ENCODE measurements around the gene AGER. TPM values are rescaled to one million over a fixed set of nuclear protein-coding genes. Genes with fewer than 3 reads are reported as not detected.
"Not testable (repeated sequence)": the region's sequence is repeated elsewhere in the genome, so short reads cannot be mapped to it uniquely, and the experiment has no call there.

AGER gene
- total RNA-seq, 4 donors from 2014 or later = 4.0 to 12.7 (median 5.8) TPM

GRCh38 chr6:32215617-32216016, 31.6 kb upstream of the AGER start:
- 90 to 95% methylated on average over 4 of the region's 4 CpGs for WGBS, 2 donors
- H3K36me3 ChIP-seq = no peaks in the 10 kb centered on the region
- no peak overlapping the region for H3K27ac ChIP-seq
- TF ChIP-seq EP300 (IDR thresholded peaks at IDR 0.05) = no peak
- no peak for TF ChIP-seq POLR2A (IDR thresholded peaks at IDR 0.05)
- TF ChIP-seq CTCF (IDR thresholded peaks at IDR 0.05) = no peak
- H3K27me3 ChIP-seq = no peaks in the 10 kb centered on the region
- no peak for DNase-seq (ENCODE audit: low spot score in 2 of 2)
- H3K4me1 ChIP-seq = no peaks in the 10 kb centered on the region
- H3K9me3 ChIP-seq = no peaks in the 10 kb centered on the region
- H3K4me3 ChIP-seq = no peak overlapping the region

GRCh38 chr6:32214126-32214525, 30.1 kb upstream of the AGER start:
- no peak overlapping the region for H3K4me3 ChIP-seq
- no peak overlapping the region for H3K27ac ChIP-seq
- no peaks in the 10 kb centered on the region for H3K4me1 ChIP-seq
- 74 to 84% methylated on average over 3 of the region's 3 CpGs for WGBS, 2 donors
- H3K9me3 ChIP-seq = no peaks in the 10 kb centered on the region
- no peaks in the 10 kb centered on the region for H3K27me3 ChIP-seq
- no peaks in the 10 kb centered on the region for H3K36me3 ChIP-seq
- no peak for TF ChIP-seq CTCF (IDR thresholded peaks at IDR 0.05)
- no peak for TF ChIP-seq EP300 (IDR thresholded peaks at IDR 0.05)
- no peak for TF ChIP-seq POLR2A (IDR thresholded peaks at IDR 0.05)
- no peak for DNase-seq (ENCODE audit: low spot score in 2 of 2)

- TF ChIP-seq EP300 (IDR thresholded peaks at IDR 0.05) (no peak), POLR2A (IDR thresholded peaks at IDR 0.05) (no peak), CTCF (IDR thresholded peaks at IDR 0.05) (no peak)
- H3K27me3 ChIP-seq = no peaks in the 10 kb centered on the region
- whole genome bisulfite sequencing, 2 donors = 75 to 90% methylated on average over 6 of the region's 6 CpGs
- no peaks in the 10 kb centered on the region for H3K36me3 ChIP-seq
- DNase-seq (ENCODE audit: low spot score in 2 of 2) = no peak
- no peak overlapping the region for H3K27ac ChIP-seq
- H3K4me1 ChIP-seq = no peaks in the 10 kb centered on the region
- no peaks in the 10 kb centered on the region for H3K9me3 ChIP-seq
- no peak overlapping the region for H3K4me3 ChIP-seq
These were observed 29.6 kb upstream of the AGER start for GRCh38 chr6:32213649-32214048.

GRCh38 chr6:32212076-32212760, 28.2 kb upstream of the AGER start:
- Histone ChIP-seq H3K9me3 (no peaks in the 10 kb centered on the region), H3K27ac (no peak overlapping the region), H3K27me3 (no peaks in the 10 kb centered on the region), H3K36me3 (no peaks in the 10 kb centered on the region), H3K4me1 (no peaks in the 10 kb centered on the region), H3K4me3 (no peak overlapping the region)
- TF ChIP-seq EP300 (IDR thresholded peaks at IDR 0.05) (no peak), POLR2A (IDR thresholded peaks at IDR 0.05) (no peak), CTCF (IDR thresholded peaks at IDR 0.05) (no peak)
- no peak for DNase-seq (ENCODE audit: low spot score in 2 of 2)
- 79 to 80% methylated on average over 12 of the region's 12 CpGs for WGBS, 2 donors

- not testable (repeated sequence) for H3K4me3 ChIP-seq; H3K4me1 ChIP-seq; H3K9me3 ChIP-seq; H3K36me3 ChIP-seq; H3K27me3 ChIP-seq; H3K27ac ChIP-seq; DNase-seq (ENCODE audit: low spot score in 2 of 2)
- 85% methylated on average over 4 of the region's 4 CpGs for WGBS, 2 donors
These were observed 27.4 kb upstream of the AGER start for GRCh38 chr6:32211432-32211831.

GRCh38 chr6:32210191-32210601, 26.1 kb upstream of the AGER start:
- 77 to 79% methylated on average over 5 of the region's 5 CpGs for WGBS, 2 donors
- Histone ChIP-seq H3K27me3 (no peaks in the 10 kb centered on the region), H3K4me3 (no peak overlapping the region), H3K27ac (no peak overlapping the region), H3K4me1 (no peaks in the 10 kb centered on the region), H3K36me3 (no peaks in the 10 kb centered on the region), H3K9me3 (no peaks in the 10 kb centered on the region)
- TF ChIP-seq EP300 (IDR thresholded peaks at IDR 0.05) (no peak), CTCF (IDR thresholded peaks at IDR 0.05) (no peak), POLR2A (IDR thresholded peaks at IDR 0.05) (no peak)
- DNase-seq (ENCODE audit: low spot score in 2 of 2) = no peak
